ENCODE data around the gene CFAP221. TPM values are rescaled to one million over a fixed set of nuclear protein-coding genes. Genes with fewer than 3 reads are reported as not detected.

The CFAP221 gene
- total and polyA plus RNA-seq, 4 experiments from 2014 or later = not detected

GRCh38 chr2:119586085-119586484, 41.8 kb downstream of the CFAP221 start:
- CTCF ChIA-PET (ENCODE audit: partially characterized antibody) = no interaction called here
- no peaks in the 10 kb centered on the region for H3K36me3 Mint-ChIP-seq
- intact Hi-C loops (cut with micrococcal nuclease) = no loop called here

DNA sequence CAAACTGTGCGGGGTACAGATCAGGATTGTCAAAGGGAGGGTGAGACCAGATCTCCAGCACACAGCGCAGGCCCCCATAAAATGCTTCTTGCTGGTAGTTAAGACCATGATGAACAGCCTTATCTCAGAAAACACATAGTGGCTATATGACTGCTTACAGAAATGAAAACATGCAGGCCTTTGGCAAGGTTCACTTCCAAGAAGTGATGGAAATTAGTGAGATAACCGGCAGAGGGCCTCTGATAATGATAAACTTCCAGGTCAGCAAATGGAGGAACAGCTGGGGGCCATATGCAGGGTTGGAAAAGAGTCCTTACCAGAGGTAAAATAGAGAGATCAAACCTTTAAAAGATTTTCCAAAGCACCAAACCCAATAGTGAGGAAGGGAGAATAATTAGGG, 46.6 kb downstream of the CFAP221 start:
- Mint-ChIP-seq H3K27ac (no peak overlapping the region), H3K4me1 (no peaks in the 10 kb centered on the region), H3K27me3 (peaks cover 7 to 16% of the 10 kb centered on the region in 2 donors), H3K36me3 (no peaks in the 10 kb centered on the region), H3K4me3 (no peak overlapping the region), H3K9me3 (no peaks in the 10 kb centered on the region)
- H3K9me3 ChIP-seq (ENCODE audit: control insufficient read depth in 1 of 2, low read length in 2 of 2) = no peaks in the 10 kb centered on the region
- POLR2A ChIA-PET (ENCODE audit: partially characterized antibody) = no interaction called here
- intact Hi-C loops (cut with micrococcal nuclease) = no loop called here
- CTCF ChIA-PET (ENCODE audit: partially characterized antibody) = no interaction called here
- H3K4me1 ChIP-seq (ENCODE audit: insufficient read depth, low read length) = no peaks in the 10 kb centered on the region
- no peak overlapping the region for H3K4me3 ChIP-seq (ENCODE audit: low read length in 2 of 2)
- H3K27me3 ChIP-seq (ENCODE audit: insufficient read depth, low read length) = no peaks in the 10 kb centered on the region
- DNase-seq = no peak
- H3K36me3 ChIP-seq (ENCODE audit: insufficient read depth, low read length) = no peaks in the 10 kb centered on the region
- no peak overlapping the region for H3K27ac ChIP-seq (ENCODE audit: low read depth, low read length)

More at GRCh38 chr2:119586085-119586484, 41.8 kb downstream of the CFAP221 start:
- H3K27me3 ChIP-seq (ENCODE audit: insufficient read depth, low read length) = no peaks in the 10 kb centered on the region
- H3K9me3 Mint-ChIP-seq = peaks cover 0 to 11% (median 5%) of the 10 kb centered on the region in 8 donors
- no peak overlapping the region for H3K27ac ChIP-seq (ENCODE audit: low read depth, low read length)
- H3K4me1 Mint-ChIP-seq = no peaks in the 10 kb centered on the region
- no peak overlapping the region for H3K27ac Mint-ChIP-seq
- H3K36me3 ChIP-seq (ENCODE audit: insufficient read depth, low read length) = no peaks in the 10 kb centered on the region
- H3K27me3 Mint-ChIP-seq = peaks cover 2 to 8% of the 10 kb centered on the region in 2 donors
- DNase-seq = no peak
- POLR2A ChIA-PET (ENCODE audit: partially characterized antibody) = no interaction called here
- H3K9me3 ChIP-seq (ENCODE audit: control insufficient read depth in 1 of 2, low read length in 2 of 2) = no peaks in the 10 kb centered on the region
- no peak overlapping the region for H3K4me3 ChIP-seq (ENCODE audit: low read length in 2 of 2)
- no peaks in the 10 kb centered on the region for H3K4me1 ChIP-seq (ENCODE audit: insufficient read depth, low read length)
- no peak overlapping the region for H3K4me3 Mint-ChIP-seq

- no peaks in the 10 kb centered on the region for H3K36me3 Mint-ChIP-seq
- Histone ChIP-seq H3K27ac (ENCODE audit: low read depth, low read length) (no peak overlapping the region), H3K4me3 (ENCODE audit: low read length in 2 of 2) (no peak overlapping the region), H3K36me3 (ENCODE audit: insufficient read depth, low read length) (no peaks in the 10 kb centered on the region), H3K9me3 (ENCODE audit: control insufficient read depth in 1 of 2, low read length in 2 of 2) (no peaks in the 10 kb centered on the region), H3K27me3 (ENCODE audit: insufficient read depth, low read length) (no peaks in the 10 kb centered on the region), H3K4me1 (ENCODE audit: insufficient read depth, low read length) (no peaks in the 10 kb centered on the region)
- H3K27ac Mint-ChIP-seq = no peak overlapping the region
- no peak for DNase-seq
- peaks cover 7 to 16% of the 10 kb centered on the region in 2 donors for H3K27me3 Mint-ChIP-seq
- ChIA-PET POLR2A (ENCODE audit: partially characterized antibody) (no interaction called here), CTCF (ENCODE audit: partially characterized antibody) (no interaction called here)
- H3K4me1 Mint-ChIP-seq = no peaks in the 10 kb centered on the region
- H3K4me3 Mint-ChIP-seq = no peak overlapping the region
- H3K9me3 Mint-ChIP-seq = no peaks in the 10 kb centered on the region
- intact Hi-C loops (cut with micrococcal nuclease) = no loop called here
Measured at GRCh38 chr2:119591523-119591922, 47.3 kb downstream of the CFAP221 start.

GRCh38 chr2:119592436-119592835, 48.2 kb downstream of the CFAP221 start:
- Mint-ChIP-seq H3K27me3 (peaks cover 7 to 13% of the 10 kb centered on the region in 2 donors), H3K27ac (no peak overlapping the region), H3K4me1 (no peaks in the 10 kb centered on the region), H3K4me3 (no peak overlapping the region), H3K9me3 (no peaks in the 10 kb centered on the region), H3K36me3 (no peaks in the 10 kb centered on the region)
- ChIA-PET POLR2A (ENCODE audit: partially characterized antibody) (no interaction called here), CTCF (ENCODE audit: partially characterized antibody) (no interaction called here)
- no peak overlapping the region for H3K4me3 ChIP-seq (ENCODE audit: low read length in 2 of 2)
- no peak overlapping the region for H3K27ac ChIP-seq (ENCODE audit: low read depth, low read length)
- intact Hi-C loops (cut with micrococcal nuclease) = no loop called here
- no peaks in the 10 kb centered on the region for H3K9me3 ChIP-seq (ENCODE audit: control insufficient read depth in 1 of 2, low read length in 2 of 2)
- H3K27me3 ChIP-seq (ENCODE audit: insufficient read depth, low read length) = no peaks in the 10 kb centered on the region
- H3K4me1 ChIP-seq (ENCODE audit: insufficient read depth, low read length) = no peaks in the 10 kb centered on the region
- DNase-seq = no peak
- no peaks in the 10 kb centered on the region for H3K36me3 ChIP-seq (ENCODE audit: insufficient read depth, low read length)

DNA sequence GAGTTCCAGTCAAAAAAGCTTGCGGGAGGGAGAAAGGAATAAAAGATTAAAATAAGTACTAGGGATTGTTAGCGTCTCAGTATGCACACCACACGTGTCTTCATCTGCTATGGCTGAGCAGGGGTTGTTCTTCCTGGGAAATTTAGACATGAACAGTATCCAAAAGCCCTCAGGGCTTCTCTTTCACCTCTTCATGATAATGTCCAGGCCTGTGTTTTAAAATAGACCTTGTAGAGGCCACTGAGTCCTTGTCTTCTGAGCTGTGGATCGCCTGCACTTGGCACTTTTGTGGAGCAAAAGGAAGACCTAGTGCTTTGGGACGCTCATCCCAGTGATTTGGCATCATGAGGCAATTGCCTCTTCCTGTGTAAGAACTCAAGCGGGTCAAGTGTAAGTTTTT, 52.4 kb downstream of the CFAP221 start:
- Mint-ChIP-seq H3K4me1 (no peaks in the 10 kb centered on the region), H3K27ac (no peak overlapping the region), H3K4me3 (no peak overlapping the region), H3K27me3 (peaks cover 6 to 14% of the 10 kb centered on the region in 2 donors), H3K36me3 (no peaks in the 10 kb centered on the region), H3K9me3 (no peaks in the 10 kb centered on the region)
- no peaks in the 10 kb centered on the region for H3K4me1 ChIP-seq (ENCODE audit: insufficient read depth, low read length)
- no peak overlapping the region for H3K4me3 ChIP-seq (ENCODE audit: low read length in 2 of 2)
- ChIA-PET CTCF (ENCODE audit: partially characterized antibody) (no interaction called here), POLR2A (ENCODE audit: partially characterized antibody) (no interaction called here)
- no peak for DNase-seq
- no peaks in the 10 kb centered on the region for H3K9me3 ChIP-seq (ENCODE audit: control insufficient read depth in 1 of 2, low read length in 2 of 2)
- no peak overlapping the region for H3K27ac ChIP-seq (ENCODE audit: low read depth, low read length)
- no peaks in the 10 kb centered on the region for H3K27me3 ChIP-seq (ENCODE audit: insufficient read depth, low read length)
- intact Hi-C loops (cut with micrococcal nuclease) = no loop called here
- H3K36me3 ChIP-seq (ENCODE audit: insufficient read depth, low read length) = no peaks in the 10 kb centered on the region

DNA sequence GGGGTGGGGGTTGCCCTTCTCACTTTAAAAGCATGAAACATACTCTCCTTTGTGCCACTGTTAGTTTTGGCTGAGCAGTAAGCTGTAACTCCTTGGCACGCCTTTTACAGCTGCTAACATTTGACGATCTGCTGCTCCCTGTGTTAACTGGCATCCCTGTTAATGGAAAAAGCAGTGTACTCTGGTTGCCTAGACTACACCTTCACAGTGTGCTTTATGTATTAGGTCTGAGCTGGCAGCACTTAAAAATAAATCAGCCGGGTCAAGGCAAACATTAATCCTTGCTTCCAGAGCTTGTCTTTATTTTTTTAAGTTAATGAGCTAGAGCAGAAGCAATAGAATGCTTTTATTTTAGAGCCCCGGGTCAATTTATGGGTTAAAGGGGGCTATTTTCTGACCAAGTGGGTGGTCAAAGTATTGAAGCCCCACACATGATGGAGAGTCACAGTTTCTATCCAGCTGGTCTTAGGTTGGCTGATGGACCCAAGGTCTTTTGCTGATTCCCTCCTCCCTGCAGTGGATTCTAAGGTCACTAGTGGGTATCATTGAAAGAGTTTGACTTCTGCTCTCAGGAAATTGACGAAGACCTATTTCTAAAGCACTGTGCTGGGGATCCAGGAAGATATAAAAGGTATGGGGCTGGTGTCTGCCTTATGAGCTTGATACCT, 54.5 kb downstream of the CFAP221 start:
- POLR2A ChIA-PET (ENCODE audit: partially characterized antibody) = no interaction called here
- intact Hi-C loops (cut with micrococcal nuclease) = no loop called here

DNA sequence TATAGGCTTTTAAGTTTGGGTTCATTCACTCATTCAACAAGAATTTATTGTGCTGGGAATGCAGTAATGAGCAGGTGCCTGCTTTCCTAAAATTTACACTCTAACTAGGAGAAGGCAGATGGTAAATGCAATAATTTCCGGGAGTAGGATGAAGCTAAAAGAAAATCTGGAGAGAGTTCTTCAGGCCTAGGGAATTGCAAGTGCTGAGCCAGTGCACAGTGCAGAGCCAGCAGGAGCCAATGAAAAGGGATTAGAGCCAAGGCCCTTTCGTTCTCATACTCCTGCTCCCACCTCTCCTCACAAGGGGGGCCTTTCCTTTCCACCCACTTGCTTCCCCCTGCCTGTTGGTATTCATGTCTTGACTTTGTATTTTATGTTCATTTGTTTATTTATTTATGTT, 55.1 kb downstream of the CFAP221 start:
- no peak for DNase-seq
- Histone ChIP-seq H3K36me3 (ENCODE audit: insufficient read depth, low read length) (no peaks in the 10 kb centered on the region), H3K27me3 (ENCODE audit: insufficient read depth, low read length) (no peaks in the 10 kb centered on the region), H3K4me1 (ENCODE audit: insufficient read depth, low read length) (no peaks in the 10 kb centered on the region), H3K27ac (ENCODE audit: low read depth, low read length) (no peak overlapping the region), H3K9me3 (ENCODE audit: control insufficient read depth in 1 of 2, low read length in 2 of 2) (no peaks in the 10 kb centered on the region), H3K4me3 (ENCODE audit: low read length in 2 of 2) (no peak overlapping the region)
- no peaks in the 10 kb centered on the region for H3K4me1 Mint-ChIP-seq
- ChIA-PET POLR2A (ENCODE audit: partially characterized antibody) (no interaction called here), CTCF (ENCODE audit: partially characterized antibody) (no interaction called here)
- H3K4me3 Mint-ChIP-seq = no peak overlapping the region
- no peaks in the 10 kb centered on the region for H3K36me3 Mint-ChIP-seq
- H3K9me3 Mint-ChIP-seq = no peaks in the 10 kb centered on the region
- no peak overlapping the region for H3K27ac Mint-ChIP-seq
- H3K27me3 Mint-ChIP-seq = peaks cover 6 to 7% of the 10 kb centered on the region in 2 donors
- intact Hi-C loops (cut with micrococcal nuclease) = no loop called here

More for the DNA sequence above, 54.5 kb downstream of the CFAP221 start:
- H3K4me3 Mint-ChIP-seq = no peak overlapping the region
- no peaks in the 10 kb centered on the region for H3K4me1 ChIP-seq (ENCODE audit: insufficient read depth, low read length)
- H3K36me3 ChIP-seq (ENCODE audit: insufficient read depth, low read length) = no peaks in the 10 kb centered on the region
- H3K27me3 Mint-ChIP-seq = peaks cover 6 to 7% of the 10 kb centered on the region in 2 donors
- no peaks in the 10 kb centered on the region for H3K9me3 Mint-ChIP-seq
- CTCF ChIA-PET (ENCODE audit: partially characterized antibody) = no interaction called here
- H3K4me1 Mint-ChIP-seq = no peaks in the 10 kb centered on the region
- DNase-seq = no peak
- no peaks in the 10 kb centered on the region for H3K27me3 ChIP-seq (ENCODE audit: insufficient read depth, low read length)
- H3K27ac Mint-ChIP-seq = no peak overlapping the region
- no peak overlapping the region for H3K27ac ChIP-seq (ENCODE audit: low read depth, low read length)
- no peak overlapping the region for H3K4me3 ChIP-seq (ENCODE audit: low read length in 2 of 2)
- no peaks in the 10 kb centered on the region for H3K36me3 Mint-ChIP-seq
- no peaks in the 10 kb centered on the region for H3K9me3 ChIP-seq (ENCODE audit: control insufficient read depth in 1 of 2, low read length in 2 of 2)

DNA sequence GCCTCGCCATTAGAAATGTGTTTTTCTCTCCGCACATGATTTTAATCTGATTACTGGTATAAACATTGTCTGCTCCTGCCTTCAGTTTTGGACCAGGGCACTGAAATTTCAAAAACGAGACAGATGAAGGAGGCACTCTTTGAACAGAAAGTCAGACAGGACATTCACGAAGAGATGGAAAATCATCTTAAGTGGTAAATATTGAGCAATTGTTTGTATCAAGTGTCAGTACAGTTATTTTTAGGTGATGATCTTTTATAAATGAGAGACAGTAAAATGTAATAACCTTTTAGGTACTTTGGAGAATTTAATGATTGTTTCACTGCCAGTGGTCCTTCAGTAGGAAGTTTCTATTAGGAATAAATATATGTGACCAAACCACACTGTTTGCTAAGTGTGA, 60.8 kb downstream of the CFAP221 start:
- no peaks in the 10 kb centered on the region for H3K36me3 Mint-ChIP-seq
- no peaks in the 10 kb centered on the region for H3K4me1 Mint-ChIP-seq
- CTCF ChIA-PET (ENCODE audit: partially characterized antibody) = no interaction called here
- peaks cover 13% of the 10 kb centered on the region for H3K27me3 ChIP-seq (ENCODE audit: insufficient read depth, low read length)
- no peak overlapping the region for H3K4me3 ChIP-seq (ENCODE audit: low read length in 2 of 2)
- H3K27me3 Mint-ChIP-seq = peaks cover 17 to 18% of the 10 kb centered on the region in 2 donors
- no peaks in the 10 kb centered on the region for H3K36me3 ChIP-seq (ENCODE audit: insufficient read depth, low read length)
- H3K27ac Mint-ChIP-seq = no peak overlapping the region
- no peak overlapping the region for H3K4me3 Mint-ChIP-seq
- no peaks in the 10 kb centered on the region for H3K4me1 ChIP-seq (ENCODE audit: insufficient read depth, low read length)
- intact Hi-C loops (cut with micrococcal nuclease) = no loop called here
- POLR2A ChIA-PET (ENCODE audit: partially characterized antibody) = no interaction called here
- H3K9me3 ChIP-seq (ENCODE audit: control insufficient read depth in 1 of 2, low read length in 2 of 2) = no peaks in the 10 kb centered on the region
- no peak for DNase-seq
- peaks cover 0 to 4% (median 0%) of the 10 kb centered on the region in 8 donors for H3K9me3 Mint-ChIP-seq
- no peak overlapping the region for H3K27ac ChIP-seq (ENCODE audit: low read depth, low read length)
